ENCODE measurements around the gene LMO4. TPM values are rescaled to one million over a fixed set of nuclear protein-coding genes. Genes with fewer than 3 reads are reported as not detected.

LMO4 gene
- total RNA-seq, 3 donors from 2014 or later, result 19.0 to 51.2 (median 31.6) TPM

- H3K36me3 ChIP-seq (ENCODE audit: low read depth), result no peaks in the 10 kb centered on the region
- no peak overlapping the region for H3K4me3 ChIP-seq
- ATAC-seq (no peak), DNase-seq (no peak)
- no peaks in the 10 kb centered on the region for H3K4me1 ChIP-seq (ENCODE audit: low read depth)
- intact Hi-C loops (cut with DNase I, micrococcal nuclease), result no loop called here
- H3K9me3 ChIP-seq, result no peaks in the 10 kb centered on the region
- TF ChIP-seq, protein P1, sequence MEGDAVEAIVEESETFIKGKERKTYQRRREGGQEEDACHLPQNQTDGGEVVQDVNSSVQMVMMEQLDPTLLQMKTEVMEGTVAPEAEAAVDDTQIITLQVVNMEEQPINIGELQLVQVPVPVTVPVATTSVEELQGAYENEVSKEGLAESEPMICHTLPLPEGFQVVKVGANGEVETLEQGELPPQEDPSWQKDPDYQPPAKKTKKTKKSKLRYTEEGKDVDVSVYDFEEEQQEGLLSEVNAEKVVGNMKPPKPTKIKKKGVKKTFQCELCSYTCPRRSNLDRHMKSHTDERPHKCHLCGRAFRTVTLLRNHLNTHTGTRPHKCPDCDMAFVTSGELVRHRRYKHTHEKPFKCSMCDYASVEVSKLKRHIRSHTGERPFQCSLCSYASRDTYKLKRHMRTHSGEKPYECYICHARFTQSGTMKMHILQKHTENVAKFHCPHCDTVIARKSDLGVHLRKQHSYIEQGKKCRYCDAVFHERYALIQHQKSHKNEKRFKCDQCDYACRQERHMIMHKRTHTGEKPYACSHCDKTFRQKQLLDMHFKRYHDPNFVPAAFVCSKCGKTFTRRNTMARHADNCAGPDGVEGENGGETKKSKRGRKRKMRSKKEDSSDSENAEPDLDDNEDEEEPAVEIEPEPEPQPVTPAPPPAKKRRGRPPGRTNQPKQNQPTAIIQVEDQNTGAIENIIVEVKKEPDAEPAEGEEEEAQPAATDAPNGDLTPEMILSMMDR (IDR thresholded peaks at IDR 0.05), result no peak
Measured at GRCh38 chr1:87300628-87301027, 28.1 kb upstream of the LMO4 start.

- Histone ChIP-seq H3K4me1 (ENCODE audit: low read depth) (no peaks in the 10 kb centered on the region), H3K9me3 (no peaks in the 10 kb centered on the region), H3K4me3 (no peak overlapping the region), H3K36me3 (ENCODE audit: low read depth) (no peaks in the 10 kb centered on the region)
- DNase-seq (no peak), ATAC-seq (no peak)
- intact Hi-C loops (cut with DNase I, micrococcal nuclease), result no loop called here
- TF ChIP-seq, protein P1 (IDR thresholded peaks at IDR 0.05), result no peak
Measured at GRCh38 chr1:87305151-87305550, 23.5 kb upstream of the LMO4 start.

DNA sequence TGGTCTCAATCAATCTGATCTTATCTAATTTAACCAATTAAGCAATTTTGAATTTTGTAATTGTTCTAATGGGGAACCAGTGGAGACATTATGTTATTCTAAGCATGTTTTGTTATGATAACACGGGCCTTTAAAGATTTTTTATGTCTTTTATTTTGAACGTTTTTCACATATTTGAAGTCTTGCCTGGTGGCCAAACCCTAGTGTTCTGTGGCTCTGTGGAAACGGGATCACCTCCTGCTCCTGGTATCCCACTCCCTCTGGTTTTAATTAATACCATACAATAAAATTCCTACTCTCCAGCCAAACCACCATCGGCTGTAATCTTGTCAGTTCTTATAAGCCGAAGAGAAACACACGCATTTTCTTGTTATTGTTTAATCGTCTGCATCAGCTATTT, 22.9 kb upstream of the LMO4 start:
- no peak for DNase-seq
- ATAC-seq, result no peak
- TF ChIP-seq, protein P1 (IDR thresholded peaks at IDR 0.05), result no peak

DNA sequence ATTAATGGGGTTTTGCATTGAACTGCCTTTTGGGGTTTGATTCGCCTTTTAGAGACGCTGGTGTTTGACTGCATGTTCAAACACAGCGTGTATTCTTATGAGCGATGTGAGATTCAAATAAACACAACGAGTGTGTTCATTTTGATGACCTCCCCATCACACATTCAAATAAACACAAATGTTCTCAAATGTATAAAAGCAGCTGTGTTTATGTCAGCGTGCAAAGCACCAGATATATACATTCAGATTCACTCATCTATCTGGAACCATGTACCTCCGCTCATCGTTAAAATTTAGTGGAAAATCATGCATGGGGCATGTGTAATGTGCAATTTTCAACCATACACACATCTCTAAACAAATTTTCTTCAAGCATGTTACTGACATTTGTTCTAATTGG, 21.4 kb upstream of the LMO4 start:
- H3K9me3 ChIP-seq, result no peaks in the 10 kb centered on the region
- TF ChIP-seq, protein P1 (IDR thresholded peaks at IDR 0.05), result no peak
- H3K36me3 ChIP-seq (ENCODE audit: low read depth), result no peaks in the 10 kb centered on the region
- H3K4me3 ChIP-seq, result no peak overlapping the region
- no peaks in the 10 kb centered on the region for H3K4me1 ChIP-seq (ENCODE audit: low read depth)
- no peak for ATAC-seq
- DNase-seq, result no peak
- intact Hi-C loops (cut with DNase I, micrococcal nuclease), result no loop called here

More for the DNA sequence above, 22.9 kb upstream of the LMO4 start:
- H3K4me3 ChIP-seq, result no peak overlapping the region
- no peaks in the 10 kb centered on the region for H3K4me1 ChIP-seq (ENCODE audit: low read depth)
- H3K36me3 ChIP-seq (ENCODE audit: low read depth), result no peaks in the 10 kb centered on the region
- no peaks in the 10 kb centered on the region for H3K9me3 ChIP-seq
- intact Hi-C loops (cut with DNase I, micrococcal nuclease), result no loop called here

GRCh38 chr1:87307931-87308330, 20.7 kb upstream of the LMO4 start:
- Histone ChIP-seq H3K4me1 (ENCODE audit: low read depth) (no peaks in the 10 kb centered on the region), H3K9me3 (no peaks in the 10 kb centered on the region)
- intact Hi-C loops (cut with DNase I, micrococcal nuclease), result no loop called here

More at GRCh38 chr1:87307931-87308330, 20.7 kb upstream of the LMO4 start:
- Histone ChIP-seq H3K36me3 (ENCODE audit: low read depth) (no peaks in the 10 kb centered on the region), H3K4me3 (no peak overlapping the region)
- TF ChIP-seq, protein P1 (IDR thresholded peaks at IDR 0.05), result no peak
- DNase-seq (no peak), ATAC-seq (no peak)

All from mucosa of descending colon (tissue), 3 donors.